Activated CD4-positive, alpha-beta T cell treated with anti-CD3 and anti-CD28 coated beads, Interleukin-2, amount 50 U/mL, for 1 hour (primary cell): ENCODE measurements around the gene ARL3.

Experiments
- DNase-seq: peaks from one replicate; pipeline ENCODE4 v3.0.0-alpha.2; 2020

ARL3 gene

DNA sequence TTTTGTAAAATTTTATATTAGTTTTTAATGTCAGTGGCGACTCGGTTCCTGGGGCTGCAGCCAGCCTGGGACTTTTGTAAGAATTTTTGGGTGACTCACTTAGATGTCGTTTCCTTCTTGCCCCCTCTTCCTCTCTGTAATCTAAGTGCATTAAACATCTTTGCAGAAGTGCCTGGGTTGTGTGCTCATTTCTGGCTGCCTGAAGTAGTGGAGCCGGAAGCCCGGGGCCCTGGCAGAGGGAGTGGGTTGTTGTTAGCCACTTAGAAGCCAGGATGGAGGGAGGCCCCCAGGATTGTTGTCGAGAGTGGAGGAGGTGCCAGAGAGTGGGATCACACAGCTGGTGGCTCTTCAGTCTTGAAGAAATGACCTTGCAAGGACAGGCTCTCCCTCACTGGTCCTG lies 80.9 kb downstream of the ARL3 start:
- no peak for DNase-seq

DNA sequence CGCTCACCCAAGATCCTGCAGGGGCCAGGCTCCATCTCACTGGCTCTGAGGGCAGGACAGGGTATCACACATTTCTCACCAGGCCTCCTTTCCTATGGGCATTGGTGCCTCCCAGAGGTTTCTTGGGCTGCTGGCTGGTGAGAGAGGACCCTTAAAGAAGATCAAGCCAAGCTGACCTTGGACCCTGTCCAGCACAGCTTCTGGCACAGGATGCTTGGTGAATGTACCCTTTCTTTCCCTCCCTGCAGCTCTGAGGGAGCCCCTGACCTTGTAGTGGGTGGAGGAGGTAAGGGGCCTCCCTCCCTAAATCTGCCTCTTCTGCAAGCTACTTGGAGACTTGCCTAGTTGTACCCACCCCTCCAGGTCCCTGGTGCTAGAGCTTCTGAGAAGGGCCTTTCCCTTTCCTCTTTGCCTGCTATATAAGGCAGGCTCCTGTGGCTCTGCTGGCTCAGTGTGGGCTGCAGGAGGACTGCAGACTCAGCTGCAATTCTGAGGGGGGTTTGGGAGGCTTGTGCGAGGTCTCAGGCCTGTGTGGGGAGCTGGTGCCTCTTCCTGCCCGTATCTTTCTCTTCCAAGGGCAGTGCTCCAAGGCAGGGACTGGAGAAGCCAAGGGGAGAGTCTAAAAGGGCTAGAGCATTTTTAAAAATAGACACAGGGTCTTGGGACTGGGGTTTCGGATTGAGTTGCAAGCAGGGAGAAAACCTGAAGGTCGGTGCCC lies 81.6 kb downstream of the ARL3 start:
- DNase-seq = no peak

DNA sequence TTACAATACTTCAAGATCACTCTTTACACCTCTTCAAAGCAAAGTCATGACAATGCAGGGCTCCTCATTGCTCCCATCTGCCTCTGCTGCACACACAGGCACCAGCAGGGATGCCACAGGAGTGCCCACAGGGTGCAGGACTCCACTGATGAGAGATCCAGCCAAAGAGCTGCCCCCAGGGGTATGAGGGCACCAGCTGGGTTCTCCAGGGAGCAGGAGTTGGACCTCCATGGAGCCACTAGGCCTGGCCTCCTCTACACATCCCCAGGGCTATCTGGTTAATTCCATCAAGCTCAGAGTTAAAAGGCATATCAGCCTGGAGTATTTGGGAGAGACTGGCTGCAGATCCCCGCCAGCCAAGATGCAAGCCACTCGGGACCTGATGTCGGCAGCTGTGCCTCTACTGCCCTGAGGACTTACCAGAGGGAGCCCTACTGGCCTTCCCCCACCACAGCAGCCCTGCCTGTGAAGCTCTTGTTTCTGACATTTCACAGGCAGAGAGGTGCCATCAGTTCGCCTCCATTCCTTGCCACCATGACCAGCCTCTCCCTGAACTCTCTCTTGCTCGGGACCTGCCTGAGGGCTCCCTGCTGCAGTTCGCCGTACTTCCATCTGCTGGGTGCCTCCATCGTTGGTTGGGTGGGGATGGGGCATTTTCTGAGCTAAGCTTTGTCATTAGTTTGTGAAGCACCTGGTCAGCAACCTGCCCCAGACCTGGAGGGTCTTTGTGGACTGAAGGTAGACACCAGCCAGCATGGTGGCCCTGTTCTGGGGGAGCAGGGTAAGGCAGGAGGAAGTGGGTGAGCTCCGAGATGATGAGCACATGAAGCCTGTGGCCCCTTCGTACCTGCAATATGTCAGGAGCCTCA lies 82.4 kb downstream of the ARL3 start:
- no peak for DNase-seq

DNA sequence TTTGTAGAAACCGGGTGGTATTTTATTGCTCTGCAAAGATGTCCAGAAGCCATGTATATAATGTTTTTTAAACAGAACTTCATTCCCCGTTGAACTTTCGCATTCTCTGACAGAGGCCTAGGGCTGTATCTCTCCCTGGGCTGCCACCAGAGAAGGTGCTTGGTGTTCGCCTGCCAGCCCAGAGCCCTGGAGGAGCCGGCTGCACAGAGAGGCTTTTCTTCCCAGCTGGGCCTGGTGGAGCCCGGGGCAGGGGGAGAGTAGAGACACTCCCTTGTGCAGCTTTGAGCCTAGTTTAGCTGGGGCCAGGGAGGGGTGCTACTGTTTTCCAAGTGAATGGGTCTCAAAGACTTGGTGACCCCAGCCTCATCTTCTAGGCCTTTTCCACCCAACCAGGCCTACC lies 83.5 kb downstream of the ARL3 start:
- no peak for DNase-seq

DNA sequence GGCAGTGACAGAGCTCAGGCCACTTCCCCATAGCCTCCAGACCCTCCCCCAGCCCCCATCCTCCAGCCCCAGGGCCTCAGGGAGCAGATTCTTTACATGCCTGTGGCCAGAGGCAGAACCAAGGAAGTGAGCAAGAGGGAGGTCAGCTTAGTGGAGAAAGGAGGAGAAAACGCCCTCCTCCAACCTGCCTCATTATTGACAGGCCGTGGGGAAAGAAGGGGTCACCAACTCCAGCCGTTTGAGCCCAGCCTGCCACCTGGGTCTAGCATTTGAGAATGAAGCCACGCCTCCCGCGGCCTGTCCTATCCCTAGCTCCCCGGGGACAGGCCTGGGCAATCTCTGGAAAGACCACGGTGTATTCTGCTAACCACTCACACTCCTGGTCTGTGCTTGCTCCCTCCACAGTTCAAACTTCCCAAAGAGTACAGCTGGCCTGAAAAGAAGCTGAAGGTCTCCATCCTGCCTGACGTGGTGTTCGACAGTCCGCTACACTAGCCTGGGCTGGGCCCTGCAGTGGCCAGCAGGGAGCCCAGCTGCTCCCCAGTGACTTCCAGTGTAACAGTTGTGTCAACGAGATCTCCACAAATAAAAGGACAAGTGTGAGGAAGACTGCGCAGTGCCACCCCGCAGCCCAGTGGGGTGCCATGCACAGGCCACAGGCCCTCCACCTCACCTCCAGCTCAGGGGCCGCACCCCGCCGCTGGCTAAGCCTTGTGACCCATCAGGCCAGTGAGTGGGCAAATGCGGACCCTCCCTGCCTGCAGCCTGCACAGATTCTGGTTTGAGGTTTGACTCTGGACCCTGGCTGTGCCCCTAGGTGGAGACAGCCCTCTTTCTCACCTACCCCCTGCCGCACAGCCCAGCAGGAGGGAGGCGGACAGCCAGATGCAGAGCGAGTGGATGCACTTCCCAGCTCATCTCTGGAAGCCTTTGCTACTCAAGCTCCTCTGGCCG lies 84.3 kb downstream of the ARL3 start:
- DNase-seq = no peak

DNA sequence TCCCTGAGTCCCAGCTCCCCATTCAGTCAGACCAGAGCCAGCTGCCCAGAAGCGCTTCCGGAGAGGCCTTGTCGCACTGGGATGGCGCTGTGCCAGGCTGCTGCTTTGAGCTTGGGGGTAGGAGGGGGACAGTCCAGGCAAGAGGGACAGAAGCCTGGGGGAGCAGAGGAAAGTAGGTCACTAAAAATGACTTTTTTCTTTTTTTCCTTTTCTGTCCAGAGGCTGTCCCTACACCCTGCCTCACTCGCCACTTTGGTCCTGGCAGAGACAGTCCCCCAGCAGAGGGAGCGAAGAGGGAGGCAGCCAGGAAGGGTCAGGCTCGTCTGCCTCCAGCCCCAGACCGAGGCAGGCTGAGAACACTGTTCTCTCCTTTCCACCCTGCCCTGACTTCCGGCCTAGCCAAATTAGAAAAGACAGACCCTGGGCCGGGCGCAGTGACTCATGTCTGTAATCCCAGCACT lies 85.7 kb downstream of the ARL3 start:
- DNase-seq = no peak

DNA sequence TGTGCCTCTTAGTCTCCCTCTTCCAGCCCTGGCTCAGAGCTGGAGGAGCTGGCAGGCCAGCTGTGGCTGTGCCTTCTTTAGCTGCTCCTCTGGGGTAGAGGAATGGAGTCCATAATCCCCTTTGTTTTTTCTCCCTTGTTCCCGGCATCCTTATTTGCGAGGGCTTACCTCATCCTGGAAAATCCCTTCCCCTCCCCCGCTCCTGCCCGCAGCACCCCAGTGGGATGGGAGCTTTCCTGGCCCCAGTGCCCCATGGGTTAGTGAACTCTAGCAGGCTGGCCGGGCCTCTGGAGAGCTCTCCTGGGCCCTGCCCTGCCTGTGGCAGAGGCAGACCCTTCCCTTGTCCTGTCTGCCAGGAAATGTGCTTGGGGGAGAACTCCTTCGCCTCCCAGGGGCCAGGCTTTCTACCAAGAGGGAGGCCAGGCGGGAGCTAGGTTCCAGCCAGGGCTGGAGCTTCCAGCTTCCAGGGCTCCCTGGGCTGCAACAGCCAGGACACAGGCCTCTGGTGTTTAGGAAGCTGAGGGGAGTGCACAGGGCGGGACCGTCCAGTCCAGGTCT lies 86.4 kb downstream of the ARL3 start:
- no peak for DNase-seq

DNA sequence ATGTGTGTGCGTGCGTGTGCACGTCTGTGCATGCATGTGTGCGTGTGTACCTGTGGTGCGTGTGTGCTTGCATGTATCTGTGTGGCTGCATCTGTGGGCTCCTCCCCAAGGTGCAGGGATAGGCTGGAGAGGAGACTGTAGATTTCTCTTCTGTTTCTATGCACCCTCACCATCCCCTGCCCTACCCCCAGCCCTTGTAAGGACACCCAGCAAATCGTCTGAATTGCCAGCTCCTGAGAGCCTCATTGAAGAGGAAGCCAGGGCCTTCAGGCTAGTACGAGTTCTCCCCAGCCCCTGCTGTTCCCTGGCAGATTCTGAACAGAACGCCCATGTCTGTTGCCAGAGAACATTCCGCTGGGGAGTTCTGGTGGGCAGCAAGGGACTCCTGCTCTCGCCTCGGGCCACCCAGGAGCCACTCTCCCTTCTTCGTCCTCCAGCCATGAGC lies 86.9 kb downstream of the ARL3 start:
- no peak for DNase-seq

DNA sequence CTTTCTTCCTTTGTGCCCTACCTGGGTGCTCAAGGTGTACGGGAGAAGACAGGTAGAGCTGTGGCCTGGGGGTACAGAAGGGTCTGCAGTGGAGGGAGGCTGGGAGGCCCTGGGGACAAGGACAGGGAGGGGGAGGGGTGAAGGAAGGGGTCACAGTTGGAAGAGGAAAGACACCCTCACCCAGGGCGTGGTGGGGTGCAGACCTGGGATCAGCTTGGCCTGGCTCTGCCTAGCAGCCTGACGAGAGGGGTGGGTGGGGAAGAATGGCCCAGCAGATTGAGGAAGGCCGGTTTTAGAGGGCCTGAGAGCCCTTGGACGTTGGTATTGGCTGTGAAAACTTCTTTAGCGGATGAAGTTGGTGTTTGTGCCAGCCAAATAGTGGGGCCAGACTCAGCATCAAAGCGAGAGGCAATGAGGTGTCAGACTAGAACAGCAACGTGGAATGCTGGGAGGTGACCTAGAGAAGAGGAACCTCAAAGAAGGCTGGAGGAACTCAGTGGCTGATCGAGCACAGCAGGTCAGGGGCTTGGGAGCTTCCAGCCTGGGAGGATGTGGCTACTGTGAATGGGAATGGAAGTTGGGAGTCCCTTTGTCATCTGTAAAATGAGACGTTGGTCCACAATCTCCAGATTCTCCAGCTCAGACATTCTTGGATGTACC lies 88.0 kb downstream of the ARL3 start:
- DNase-seq = no peak

DNA sequence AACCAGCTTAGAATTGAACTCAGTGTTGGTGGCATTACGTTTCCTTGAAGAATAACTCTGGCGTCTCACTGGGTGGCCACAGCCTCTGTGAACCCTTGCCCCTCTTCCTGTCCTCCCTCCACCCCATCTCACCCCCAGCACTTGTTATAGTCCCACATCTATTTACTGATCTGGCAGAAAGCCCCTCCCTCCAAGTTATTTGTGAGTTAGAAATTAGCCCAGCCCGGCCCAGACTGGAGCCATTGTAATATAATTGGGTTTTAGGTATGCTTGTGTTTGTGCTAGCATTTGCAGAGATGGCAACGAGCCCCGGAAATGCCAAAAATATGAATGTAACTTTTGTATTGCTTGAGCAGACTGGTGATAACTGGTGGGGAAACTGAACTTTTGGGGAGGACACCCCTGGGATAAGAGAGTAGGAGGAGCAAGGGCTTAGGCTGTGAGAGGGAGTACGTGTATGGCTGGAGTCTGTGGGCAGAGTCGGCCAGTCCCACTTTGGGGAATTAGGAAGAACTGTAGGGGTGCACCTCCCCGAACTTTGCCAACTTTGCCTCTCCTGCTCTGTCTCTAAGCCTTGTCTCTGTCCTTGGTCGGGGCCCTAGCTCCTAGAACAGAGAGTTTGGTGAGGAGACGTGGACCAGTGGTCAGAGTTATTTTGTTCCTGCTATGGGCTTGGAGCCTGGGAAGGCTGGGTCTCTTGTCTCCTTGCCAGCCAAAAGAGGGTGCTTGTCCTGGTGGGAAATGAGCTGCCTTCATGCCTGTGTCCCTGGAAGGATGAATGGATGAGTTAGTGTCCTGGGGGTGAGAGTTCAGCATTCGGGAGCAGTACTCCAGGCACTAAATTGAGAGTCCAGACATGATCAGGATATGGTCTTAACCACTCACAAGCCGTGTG lies 89.2 kb downstream of the ARL3 start:
- DNase-seq = no peak

DNA sequence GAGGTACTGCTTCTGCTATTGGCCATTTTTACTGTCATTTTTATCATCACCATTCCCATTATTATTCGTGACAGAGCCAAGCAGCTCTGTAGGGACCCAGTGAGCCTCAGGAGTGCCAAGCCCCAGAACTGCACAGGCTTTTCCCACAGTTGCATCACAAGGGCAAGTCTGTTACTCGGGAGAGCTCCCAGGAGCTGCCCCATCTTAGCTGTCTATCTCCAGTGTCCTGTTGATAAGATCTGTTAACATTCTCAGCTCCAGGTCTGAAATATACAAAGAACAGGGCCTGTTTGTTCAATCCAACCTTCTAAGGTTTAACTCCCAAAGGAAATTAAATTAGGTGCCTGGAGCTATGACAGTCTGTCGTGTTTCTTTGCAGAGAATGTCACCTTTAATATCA lies 90.1 kb downstream of the ARL3 start:
- no peak for DNase-seq
